Jurkat, Clone E6-1 (cell line): ENCODE data around the gene UBR2.
"Not testable (repeated sequence)": the region's sequence is repeated elsewhere in the genome, so short reads cannot be mapped to it uniquely, and the experiment has no call there.

Experiments used
- DNase-seq: peaks from one replicate; pipeline ENCODE4 v3.0.0-alpha.2; 2011; ENCODE audit warnings: low read depth, low spot score
- H3K4me3 ChIP-seq: 2 replicates; pipeline ENCODE4 v1.5.1; 2011; ENCODE audit warnings: mild to moderate bottlenecking, low read length, control low read depth, moderate library complexity

The UBR2 gene

DNA sequence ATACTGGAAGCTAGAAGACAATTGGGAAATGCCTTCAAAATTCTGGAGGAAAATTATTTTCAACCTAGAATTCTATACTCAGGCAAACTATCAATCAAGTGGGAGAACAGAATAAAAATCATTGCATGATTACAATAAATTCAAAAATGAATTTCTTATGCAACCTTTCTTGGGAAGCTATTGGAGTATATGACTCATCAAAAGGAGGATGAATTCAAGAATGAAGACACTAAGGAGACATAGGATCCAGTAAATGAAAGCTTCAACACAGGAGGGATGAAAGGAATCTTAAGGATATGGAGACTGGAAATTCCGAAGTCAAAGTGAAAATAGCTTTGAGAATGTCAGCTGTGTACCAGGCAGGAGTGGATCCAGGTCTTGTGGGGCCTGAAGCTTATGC is 12.6 kb upstream of the UBR2 start:
- no peak for DNase-seq
- no peak overlapping the region for H3K4me3 ChIP-seq

DNA sequence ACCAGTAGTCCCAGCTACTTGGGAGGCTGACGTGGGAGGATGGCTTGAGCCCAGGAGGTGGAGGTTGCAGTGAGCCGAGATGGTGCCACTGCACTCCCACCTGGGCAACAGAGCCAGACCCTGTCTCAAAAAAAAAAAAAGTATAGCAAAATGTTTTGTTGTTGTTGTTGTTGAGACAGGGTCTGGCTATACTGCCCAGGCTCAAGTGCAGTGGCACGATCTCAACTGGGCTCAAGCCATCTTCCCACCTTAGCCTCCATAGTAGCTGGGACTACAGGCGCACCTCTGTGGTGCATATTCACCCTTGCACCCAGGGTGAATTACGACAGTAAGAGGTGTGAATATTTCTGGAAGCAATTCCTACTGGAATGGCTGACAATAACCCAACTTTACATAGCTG is 11.4 kb upstream of the UBR2 start:
- H3K4me3 ChIP-seq: no peak overlapping the region
- no peak for DNase-seq

DNA sequence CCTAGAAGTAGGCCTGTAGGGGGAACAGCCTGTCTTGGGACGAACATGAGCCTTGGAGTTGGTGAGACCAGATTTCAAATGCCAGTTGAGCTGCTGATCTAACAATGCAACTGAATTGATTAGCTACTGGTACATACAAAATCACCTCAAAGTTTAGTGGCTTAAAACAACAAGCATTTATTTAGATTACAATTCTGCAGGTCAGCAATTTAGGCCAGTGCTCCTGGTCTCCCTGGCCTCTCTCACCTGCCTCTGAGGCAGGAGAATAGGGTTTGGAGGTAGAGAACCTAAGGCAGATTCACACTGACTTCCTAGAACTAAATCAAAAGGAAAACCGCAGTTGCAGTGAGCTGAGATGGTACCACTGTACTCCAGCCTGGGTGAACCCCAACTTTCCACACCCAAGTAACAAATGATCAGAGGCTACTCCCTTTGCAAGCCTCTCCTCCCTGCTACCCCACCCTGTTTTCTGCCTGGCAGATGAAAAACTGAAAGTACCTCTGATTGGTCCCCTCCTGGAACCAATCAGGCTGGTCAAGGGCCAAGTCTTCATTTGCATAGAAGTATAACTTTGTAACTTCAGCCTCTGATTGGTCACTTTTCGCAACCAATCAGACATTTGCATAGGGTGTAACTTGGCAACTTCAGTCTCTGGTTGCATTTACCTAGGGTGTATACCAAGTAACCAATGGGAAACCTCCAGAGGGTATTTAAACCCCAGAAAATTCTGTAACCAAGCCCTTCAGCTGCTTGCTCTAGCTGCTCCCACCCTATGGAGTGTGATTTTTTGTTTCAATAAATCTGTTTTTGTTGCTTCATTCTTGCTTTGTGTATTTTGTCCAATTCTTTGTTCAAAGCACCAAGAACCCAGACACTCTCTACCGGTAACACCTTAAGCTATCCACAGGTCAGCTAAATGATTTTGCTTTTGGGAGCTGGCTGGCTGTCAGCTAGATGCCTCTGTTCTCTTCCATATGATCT is 8.1 kb upstream of the UBR2 start:
- no peak overlapping the region for H3K4me3 ChIP-seq
- DNase-seq: peak; percentile 68

DNA sequence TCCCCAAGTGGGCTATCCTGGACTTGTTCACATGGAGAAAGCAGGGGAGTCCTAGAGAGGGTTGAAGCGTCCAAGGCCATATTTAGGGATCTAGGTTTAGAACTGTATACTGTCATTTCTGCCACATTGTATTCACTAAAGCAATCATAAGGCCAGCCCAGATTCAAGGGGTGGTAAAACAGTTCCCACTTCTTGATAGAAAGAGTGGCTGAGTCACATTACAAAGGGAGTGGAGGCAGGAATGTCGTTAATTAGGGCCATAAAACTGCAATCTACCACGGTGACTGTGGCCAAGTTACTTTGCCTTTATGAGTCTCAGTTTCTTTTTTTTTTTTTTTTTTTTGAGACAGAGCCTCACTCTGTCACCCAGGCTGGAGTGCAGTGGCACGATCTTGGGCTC is 7.4 kb upstream of the UBR2 start:
- no peak for DNase-seq

DNA sequence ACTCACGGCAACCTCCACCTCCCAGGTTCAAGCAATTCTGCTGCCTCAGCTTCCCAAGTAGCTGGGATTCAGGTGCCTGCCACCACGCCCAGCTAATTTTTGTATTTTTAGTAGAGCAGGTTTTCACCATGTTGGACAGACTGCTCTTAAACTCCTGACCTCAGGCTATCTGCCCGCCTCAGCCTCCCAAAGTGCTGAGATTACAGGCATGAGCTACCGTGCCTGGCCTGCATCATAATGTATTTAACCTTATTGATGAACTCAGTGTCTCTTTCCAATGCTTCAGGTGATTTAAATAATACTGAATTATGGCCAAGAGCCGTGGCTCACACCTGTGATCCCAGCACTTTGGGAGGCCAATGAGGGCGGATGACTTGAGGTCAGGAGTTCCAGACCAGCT is 4.6 kb upstream of the UBR2 start:
- not testable (repeated sequence) for H3K4me3 ChIP-seq, DNase-seq

More for the DNA sequence above, 7.4 kb upstream of the UBR2 start:
- no peak overlapping the region for H3K4me3 ChIP-seq

DNA sequence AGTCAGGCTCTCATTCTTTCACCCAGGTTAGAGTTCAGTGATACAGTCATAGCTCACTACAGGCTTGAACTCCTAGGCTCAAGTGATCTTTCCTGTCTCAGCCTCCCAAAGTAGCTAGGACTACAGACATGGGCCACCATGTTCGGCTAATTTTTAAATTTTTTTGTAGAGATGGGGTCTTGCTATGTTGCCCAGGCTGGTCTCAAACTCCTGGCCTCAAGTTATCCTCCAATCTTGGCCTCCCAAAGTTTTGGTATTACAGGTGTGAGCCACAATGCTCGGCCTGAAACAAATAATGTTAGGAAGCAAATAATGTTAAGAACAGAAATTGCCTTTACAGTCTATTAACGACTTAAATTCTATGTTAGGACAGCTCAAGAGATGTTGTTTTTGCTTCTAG is 1.8 kb upstream of the UBR2 start:
- no peak for DNase-seq
- H3K4me3 ChIP-seq: no peak overlapping the region

DNA sequence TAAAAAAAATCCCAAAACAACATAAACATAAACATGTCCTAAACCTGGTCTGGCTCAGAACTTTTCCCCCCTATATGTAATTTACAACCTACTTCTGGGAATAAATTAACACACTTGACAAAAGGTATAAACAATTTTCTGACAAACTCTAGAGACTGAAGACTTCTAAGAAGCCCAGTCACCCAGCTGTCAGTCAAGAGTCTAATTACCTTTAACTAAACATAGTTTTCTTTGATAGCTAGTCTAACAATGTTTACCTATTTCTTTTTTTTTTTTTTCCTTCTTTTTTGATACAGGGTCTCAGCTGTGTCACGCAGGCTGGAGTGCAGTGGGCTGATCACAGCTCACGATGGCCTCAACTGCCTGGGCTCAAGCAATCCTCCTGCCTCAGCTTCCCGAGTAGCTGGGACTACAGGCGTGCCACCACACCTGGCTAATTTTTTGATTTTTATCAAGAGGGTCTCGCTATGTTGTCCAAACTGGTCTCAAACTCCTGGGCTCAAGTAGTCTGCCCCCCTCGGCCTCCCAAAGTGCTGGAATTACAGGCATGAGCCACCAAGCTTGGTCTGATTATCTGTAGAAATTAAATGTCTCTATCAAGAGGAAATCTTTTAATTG is 932 bp upstream of the UBR2 start:
- no peak for DNase-seq
- no peak overlapping the region for H3K4me3 ChIP-seq

DNA sequence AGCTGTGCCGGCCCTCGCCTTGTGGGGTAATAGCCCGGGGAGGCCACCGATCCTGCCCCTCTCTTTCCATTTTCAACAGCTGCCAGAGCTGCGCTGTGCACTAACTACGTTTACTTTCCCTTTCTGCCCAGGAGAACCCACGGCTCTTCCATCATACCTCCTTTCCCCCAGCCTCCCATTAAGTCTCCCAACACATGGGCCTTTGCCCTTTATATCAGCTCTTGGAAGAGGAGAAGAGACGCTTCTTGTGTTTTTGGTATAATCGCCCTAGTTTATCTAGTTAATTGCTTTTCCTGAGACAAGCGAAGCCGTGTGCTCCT is 637 bp downstream of the UBR2 start:
- DNase-seq: no peak

DNA sequence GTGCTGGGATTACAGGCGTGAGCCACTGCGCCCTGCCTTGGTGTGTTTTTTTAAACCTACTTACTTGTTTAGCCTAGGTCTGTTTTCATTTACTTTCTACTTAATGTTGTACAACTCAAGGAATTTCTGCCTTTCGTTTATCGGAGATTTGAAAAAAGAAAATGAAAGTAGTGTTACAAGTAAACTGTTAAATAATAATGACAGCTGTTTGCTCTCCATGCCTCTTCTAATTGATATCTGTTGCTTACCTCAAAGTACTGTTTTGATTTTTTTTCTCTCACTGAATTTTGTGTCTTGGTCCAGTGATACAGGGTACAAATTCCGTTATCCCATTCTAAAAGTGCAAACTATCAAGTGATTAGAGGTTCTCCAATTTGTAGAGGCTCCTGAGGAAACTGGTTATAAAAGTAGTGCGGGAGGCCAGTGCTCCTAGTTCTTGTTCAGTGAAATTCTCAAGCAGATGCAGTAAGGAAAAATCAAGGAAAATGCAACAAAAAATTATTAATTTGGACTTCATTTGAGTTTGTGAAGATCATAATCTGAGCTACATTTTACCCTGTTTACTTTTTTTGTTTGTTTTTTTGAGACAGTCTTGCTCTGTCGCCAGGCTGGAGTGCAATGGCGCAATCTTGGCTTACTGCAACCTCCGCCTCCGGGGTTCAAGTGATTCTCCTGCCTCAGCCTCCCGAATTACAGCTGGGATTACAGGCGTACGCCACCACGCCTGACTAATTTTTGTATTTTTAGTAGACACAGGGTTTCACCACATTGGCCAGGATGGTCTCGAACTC is 2.2 kb downstream of the UBR2 start:
- H3K4me3 ChIP-seq: peak overlapping the region; percentile 91
- no peak for DNase-seq

More for the DNA sequence above, 637 bp downstream of the UBR2 start:
- H3K4me3 ChIP-seq: peak overlapping the region; percentile 91

DNA sequence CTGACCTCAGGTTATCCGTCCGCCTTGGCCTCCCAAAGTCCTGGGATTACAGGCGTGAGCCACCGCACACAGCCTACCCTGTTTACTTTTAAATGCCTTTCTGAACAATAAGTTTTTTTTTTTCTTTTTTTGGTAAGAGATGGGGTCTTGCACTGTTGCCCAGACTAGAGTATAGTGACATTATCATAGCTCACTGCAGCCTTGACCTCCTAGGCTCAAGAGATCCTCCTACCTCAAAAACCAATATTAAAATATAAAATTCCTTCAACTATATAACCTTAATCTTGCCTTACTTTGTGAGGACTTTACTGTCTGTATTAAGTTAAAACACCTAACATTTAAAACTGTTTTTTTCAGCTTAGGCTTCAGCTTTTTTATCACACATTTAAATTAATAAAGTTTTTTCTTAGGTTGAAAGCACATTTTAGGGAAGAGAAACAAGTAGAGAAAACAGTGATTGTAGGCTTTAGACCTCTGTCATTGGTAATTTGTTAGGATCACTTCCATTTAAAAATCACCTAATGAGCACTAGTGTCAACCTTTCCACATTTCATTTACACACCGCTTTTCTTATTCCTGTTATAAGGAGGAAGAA is 2.9 kb downstream of the UBR2 start:
- no peak overlapping the region for H3K4me3 ChIP-seq
- DNase-seq: no peak

DNA sequence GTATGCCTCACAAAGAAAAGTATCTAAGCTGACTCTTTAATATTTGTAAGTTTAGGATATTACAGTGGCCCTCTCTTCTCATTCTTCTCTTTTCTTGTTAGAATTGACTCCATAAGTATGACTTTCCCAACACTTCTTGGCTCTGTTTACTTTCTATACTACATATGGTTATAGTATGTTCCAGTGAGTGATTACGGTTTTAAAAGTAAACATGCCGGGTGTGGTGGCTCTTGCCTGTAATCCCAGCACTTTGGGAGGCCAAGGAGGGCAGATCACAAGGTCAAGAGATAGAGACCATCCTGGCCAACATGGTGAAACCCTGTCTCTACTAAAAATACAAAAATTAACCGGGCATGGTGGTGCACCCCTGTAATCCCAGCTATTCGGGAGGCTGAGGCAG is 3.4 kb downstream of the UBR2 start:
- DNase-seq, H3K4me3 ChIP-seq: not testable (repeated sequence)

DNA sequence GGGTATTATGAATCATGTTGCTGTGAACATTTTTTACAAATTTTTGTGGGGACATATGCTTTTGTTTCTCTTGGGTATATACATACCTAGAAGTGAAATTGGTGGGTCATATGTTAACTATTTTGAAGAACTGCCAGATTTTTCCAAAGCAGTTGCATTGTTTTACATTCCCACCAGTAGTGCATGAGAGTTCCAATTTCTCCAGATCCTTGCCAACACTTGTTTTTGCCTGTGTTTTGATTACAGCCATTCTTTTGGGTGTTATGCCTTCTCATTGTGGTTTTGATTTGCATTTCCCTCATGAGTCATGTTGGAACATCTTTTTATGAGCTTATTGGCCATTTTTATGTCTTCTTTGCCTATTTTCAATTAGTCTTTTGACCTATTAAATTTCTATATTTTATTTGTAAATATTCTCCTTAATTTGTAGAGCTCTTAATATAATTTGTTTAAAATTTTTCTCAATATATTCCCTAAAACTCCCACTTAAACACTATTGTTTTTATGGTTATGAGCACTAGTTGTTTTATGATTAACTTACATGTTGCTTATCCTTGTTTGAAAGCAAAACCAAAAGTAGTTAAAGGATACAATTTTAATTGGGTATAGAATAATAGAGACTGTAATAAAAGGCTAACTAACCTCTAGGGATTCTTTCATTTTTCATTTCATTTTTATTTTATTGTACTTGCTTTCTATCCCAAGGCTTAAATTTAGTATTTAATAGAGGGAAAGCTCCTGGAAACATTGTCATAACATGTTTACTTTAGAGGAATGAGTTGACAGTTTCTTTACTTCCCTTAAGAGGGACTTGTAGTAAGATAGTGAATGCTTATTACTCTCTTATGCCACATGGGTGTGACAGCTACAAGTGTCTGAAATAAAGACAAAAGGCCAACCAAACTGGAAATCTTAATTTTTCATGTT is 5.5 kb downstream of the UBR2 start:
- H3K4me3 ChIP-seq: no peak overlapping the region
- DNase-seq: no peak

DNA sequence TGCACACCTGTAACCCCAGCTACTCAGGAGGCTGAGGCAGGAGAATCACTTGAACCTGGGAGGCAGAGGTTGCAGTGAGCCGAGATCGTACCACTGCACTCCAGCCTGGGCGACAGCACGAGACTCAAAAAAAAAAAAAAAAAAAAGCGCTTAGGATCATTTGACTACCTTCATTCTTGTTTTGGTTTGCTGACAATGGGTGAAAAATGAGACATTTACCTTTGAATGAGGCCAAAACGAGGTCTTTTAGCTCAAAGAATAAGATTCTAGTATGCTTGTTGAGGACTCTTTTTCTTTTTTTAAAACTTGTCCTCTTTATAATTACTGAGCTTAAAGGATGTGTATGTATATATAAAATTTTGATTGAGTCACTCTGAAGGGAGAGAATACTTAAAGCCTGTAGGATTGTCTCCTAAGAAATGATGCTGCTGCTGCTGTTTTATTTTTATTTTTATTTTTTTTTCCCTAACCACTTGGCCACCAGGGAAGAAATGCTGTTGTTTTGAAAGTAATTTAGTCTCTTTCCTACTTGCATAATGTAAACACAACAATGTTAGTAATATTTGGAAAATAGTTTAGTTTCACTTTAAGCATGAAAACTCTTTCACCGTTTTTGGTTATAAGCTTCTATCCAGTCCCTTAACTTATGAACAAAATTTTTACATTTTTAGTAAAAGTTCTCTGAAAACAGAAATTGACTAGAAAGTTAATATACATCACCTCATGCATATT is 7.9 kb downstream of the UBR2 start:
- no peak for DNase-seq
- peak overlapping the region; percentile 36 for H3K4me3 ChIP-seq

DNA sequence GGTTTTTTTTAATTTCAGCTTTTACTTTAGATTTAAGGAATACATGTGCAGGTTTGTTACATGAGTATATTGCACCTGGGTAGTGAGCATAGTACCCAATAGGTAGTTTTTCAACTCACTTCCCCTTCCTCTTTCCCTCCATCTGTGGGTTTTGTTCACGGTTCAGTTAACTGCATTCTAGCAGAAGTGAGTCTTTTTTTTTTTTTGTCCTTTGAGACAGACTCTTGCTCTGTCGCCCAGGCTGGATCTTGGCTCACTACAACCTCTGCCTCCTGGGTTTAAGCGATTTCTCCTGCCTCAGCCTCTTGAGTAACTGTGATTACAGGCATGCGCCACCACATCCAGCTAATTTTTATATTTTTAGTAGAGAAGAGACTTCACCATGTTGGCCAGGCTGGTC is 8.7 kb downstream of the UBR2 start:
- peak; percentile 81 for DNase-seq

DNA sequence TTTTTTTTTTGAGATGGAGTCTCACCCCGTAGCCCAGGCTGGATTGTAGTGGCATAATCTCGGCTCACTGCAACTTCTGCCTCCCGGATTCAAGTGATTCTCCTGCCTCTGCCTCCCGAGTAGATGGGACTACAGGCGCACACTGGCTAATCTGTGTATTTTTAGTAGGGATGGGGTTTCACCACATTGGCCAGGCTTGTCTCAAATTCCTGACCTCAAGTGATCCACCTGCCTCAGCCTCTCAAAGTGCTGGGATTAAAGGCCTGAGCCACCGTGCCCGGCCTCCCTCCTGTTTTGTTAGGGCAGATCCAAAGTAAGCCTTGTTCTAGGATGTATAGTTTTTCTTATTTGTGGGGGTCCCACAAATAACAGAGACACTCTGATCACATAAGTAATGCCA is 12.7 kb downstream of the UBR2 start:
- not testable (repeated sequence) for DNase-seq, H3K4me3 ChIP-seq

More for the DNA sequence above, 8.7 kb downstream of the UBR2 start:
- H3K4me3 ChIP-seq: peak overlapping the region; percentile 36

DNA sequence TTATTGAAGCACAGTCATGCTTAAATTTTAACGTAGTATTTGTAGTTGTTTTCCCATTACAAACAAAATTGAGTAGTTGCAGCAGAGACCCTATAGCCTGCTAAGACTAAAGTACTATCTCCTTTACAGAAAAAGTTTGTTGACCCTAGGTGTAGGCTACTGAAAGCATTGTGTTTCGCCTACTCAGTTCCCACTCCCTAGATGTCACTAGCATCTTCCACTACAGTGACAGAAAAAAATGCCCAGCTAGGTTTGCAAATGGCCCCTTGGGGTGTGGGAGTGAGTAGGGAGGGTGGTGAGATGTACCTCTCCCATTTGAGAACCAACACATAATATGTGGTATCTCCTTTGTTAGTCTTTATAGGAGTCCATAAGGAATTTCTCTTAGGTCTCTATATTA is 34.5 kb downstream of the UBR2 start:
- DNase-seq: no peak
- H3K4me3 ChIP-seq: no peak overlapping the region

DNA sequence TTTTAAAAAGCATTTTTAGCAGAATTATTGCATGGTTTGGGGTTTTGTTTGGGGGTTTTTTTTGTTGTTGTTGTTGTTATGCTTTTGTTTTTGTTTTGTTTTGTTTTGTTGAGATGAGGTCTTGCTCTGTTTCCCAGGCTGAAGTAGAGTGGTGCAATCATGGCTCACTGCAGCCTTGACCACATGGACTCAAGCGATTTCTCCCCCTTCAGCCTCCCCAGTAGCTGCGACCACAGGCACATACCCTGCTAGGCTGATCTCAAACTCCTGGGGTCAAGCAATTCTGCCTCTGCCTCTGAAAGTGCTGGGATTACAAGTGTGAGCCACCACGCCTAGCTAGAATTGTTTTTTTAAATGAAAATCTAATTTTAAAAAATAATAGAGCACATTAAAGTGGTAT is 35.7 kb downstream of the UBR2 start:
- no peak overlapping the region for H3K4me3 ChIP-seq
- no peak for DNase-seq

DNA sequence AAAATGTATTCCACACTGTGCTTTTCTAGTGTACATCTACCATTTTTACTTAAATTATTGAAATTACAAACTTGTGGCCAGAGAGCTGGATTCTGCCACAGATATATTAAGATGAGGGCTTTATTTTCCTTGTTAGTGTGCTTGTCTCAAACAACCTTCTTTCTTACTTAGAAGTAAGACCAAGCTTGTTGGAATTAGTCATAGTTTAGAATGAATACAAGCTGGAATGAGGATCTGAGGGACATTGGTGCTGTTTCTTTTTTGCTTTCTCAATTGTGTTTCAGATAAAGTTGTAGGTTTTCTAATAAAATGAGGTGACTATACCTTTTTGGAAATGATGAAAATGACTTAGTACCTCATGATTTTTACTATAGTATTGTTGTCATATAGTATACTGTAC is 40.3 kb downstream of the UBR2 start:
- no peak for DNase-seq
- no peak overlapping the region for H3K4me3 ChIP-seq
